ENCODE measurements around the gene GTPBP2. TPM values are rescaled to one million over a fixed set of nuclear protein-coding genes. Genes with fewer than 3 reads are reported as not detected.

GTPBP2 gene
- total and polyA plus RNA-seq, 2 of the 13 experiments (the other 11 are each of a cell fraction or from before 2014, with no cell fraction given): 26.9 to 88.2 TPM

- no peak for TF ChIP-seq ATF2 (CRISPR knock-in tag; IDR thresholded peaks at IDR 0.05)
- TF ChIP-seq ZKSCAN5 (CRISPR knock-in tag; IDR thresholded peaks at IDR 0.05): no peak
- TF ChIP-seq CAMTA2 (CRISPR knock-in tag; IDR thresholded peaks at IDR 0.05; ENCODE audit: borderline replicate concordance): no peak
- 0 out of 2 replicates have a peak, but pooled peaks have one; percentile 59 for TF ChIP-seq AHR (CRISPR knock-in tag; IDR thresholded peaks at IDR 0.05)
- TF ChIP-seq ZNF260 (CRISPR knock-in tag; IDR thresholded peaks at IDR 0.05; ENCODE audit: borderline replicate concordance, low read depth): no peak
- no peak for TF ChIP-seq ZNF749 (CRISPR knock-in tag; IDR thresholded peaks at IDR 0.05; ENCODE audit: borderline replicate concordance)
- TF ChIP-seq ATF6 (CRISPR knock-in tag; conservative IDR thresholded peaks at IDR 0.05): no peak
- TF ChIP-seq SMAD9 (CRISPR knock-in tag; IDR thresholded peaks at IDR 0.05): peak; percentile 80; the same call in 1 of the 2 replicates
- TF ChIP-seq MTA3 (CRISPR knock-in tag; IDR thresholded peaks at IDR 0.05): no peak
- no peak for TF ChIP-seq STAG1 (CRISPR knock-in tag; IDR thresholded peaks at IDR 0.05)
- TF ChIP-seq FOXP4 (CRISPR knock-in tag; IDR thresholded peaks at IDR 0.05): no peak
- no peak for TF ChIP-seq ZNF710 (CRISPR knock-in tag; IDR thresholded peaks at IDR 0.05; ENCODE audit: borderline replicate concordance)
- no peak; the same call in 1 of the 2 replicates for TF ChIP-seq ZNF850 (CRISPR knock-in tag; conservative IDR thresholded peaks at IDR 0.05)
- peak; percentile 36; the same call in 1 of the 2 replicates for TF ChIP-seq SSRP1 (CRISPR knock-in tag; IDR thresholded peaks at IDR 0.05)
- no peak for TF ChIP-seq TRIM22 (IDR thresholded peaks at IDR 0.05)
- no peak for TF ChIP-seq FOXA3 (CRISPR knock-in tag; IDR thresholded peaks at IDR 0.05)
- TF ChIP-seq SRSF1 (optimal IDR thresholded peaks at IDR 0.05; ENCODE audit: low read depth, low read length): no peak
- no peak for TF ChIP-seq ZNF678 (CRISPR knock-in tag; IDR thresholded peaks at IDR 0.05)
- 0 out of 2 replicates have a peak, but pooled peaks have one; percentile 11 for TF ChIP-seq GMEB2 (CRISPR knock-in tag; IDR thresholded peaks at IDR 0.05; ENCODE audit: low read depth)
Measured at GRCh38 chr6:43671011-43671800, 42.1 kb upstream of the GTPBP2 start (continued).
